ENCODE measurements around the gene DZIP1L.
A peak's percentile ranks its signal among the peaks of the same experiment; 100 is the strongest.
"Not testable (repeated sequence)": the region's sequence is repeated elsewhere in the genome, so short reads cannot be mapped to it uniquely, and the experiment has no call there.

Gene DZIP1L

GRCh38 chr3:138125548-138126221 is 10.3 kb upstream of the DZIP1L start:
- peaks cover 2% of the 10 kb centered on the region for H3K27me3 Mint-ChIP-seq
- no peaks in the 10 kb centered on the region for H3K36me3 Mint-ChIP-seq
- H3K27ac Mint-ChIP-seq = no peak overlapping the region
- H3K4me1 Mint-ChIP-seq (ENCODE audit: low read depth) = no peaks in the 10 kb centered on the region
- no peaks in the 10 kb centered on the region for H3K9me3 Mint-ChIP-seq (ENCODE audit: low read depth)
- H3K4me3 Mint-ChIP-seq = no peak overlapping the region

- no peak overlapping the region for H3K27ac Mint-ChIP-seq
- no peaks in the 10 kb centered on the region for H3K4me1 Mint-ChIP-seq (ENCODE audit: low read depth)
- H3K27me3 Mint-ChIP-seq = peaks cover 2% of the 10 kb centered on the region
- no peaks in the 10 kb centered on the region for H3K9me3 Mint-ChIP-seq (ENCODE audit: low read depth)
- no peak overlapping the region for H3K4me3 Mint-ChIP-seq
- H3K36me3 Mint-ChIP-seq = no peaks in the 10 kb centered on the region
These were observed 9.4 kb upstream of the DZIP1L start for GRCh38 chr3:138124706-138125355.

GRCh38 chr3:138124188-138124587 is 8.8 kb upstream of the DZIP1L start:
- Mint-ChIP-seq H3K27me3 (peaks cover 2% of the 10 kb centered on the region), H3K36me3 (no peaks in the 10 kb centered on the region), H3K9me3 (ENCODE audit: low read depth) (no peaks in the 10 kb centered on the region), H3K4me1 (ENCODE audit: low read depth) (no peaks in the 10 kb centered on the region), H3K4me3 (no peak overlapping the region), H3K27ac (no peak overlapping the region)

DNA sequence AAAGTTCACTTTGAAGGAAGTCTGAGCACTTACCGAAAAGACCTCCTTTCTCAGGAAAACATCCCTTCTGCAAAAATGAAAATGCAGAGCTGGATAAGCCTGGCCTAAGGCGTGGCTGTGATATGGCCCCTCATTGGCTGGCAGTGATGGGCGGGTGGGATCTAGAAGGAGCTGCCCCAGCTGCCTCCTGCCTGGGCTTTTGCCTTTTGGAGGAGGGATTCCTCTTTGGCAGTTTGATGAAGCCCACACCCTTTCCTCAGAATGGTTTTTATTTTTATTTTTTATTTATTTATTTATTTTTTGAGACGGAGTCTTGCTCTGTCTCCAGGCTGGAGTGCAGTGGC is 4.0 kb upstream of the DZIP1L start:
- no peaks in the 10 kb centered on the region for H3K9me3 Mint-ChIP-seq (ENCODE audit: low read depth)
- peaks cover 2% of the 10 kb centered on the region for H3K36me3 Mint-ChIP-seq
- peaks cover 14% of the 10 kb centered on the region for H3K27me3 Mint-ChIP-seq
- peaks cover 7% of the 10 kb centered on the region for H3K4me1 Mint-ChIP-seq (ENCODE audit: low read depth)
- no peak overlapping the region for H3K4me3 Mint-ChIP-seq
- no peak overlapping the region for H3K27ac Mint-ChIP-seq

GRCh38 chr3:138118612-138119422 is 3.4 kb upstream of the DZIP1L start:
- Mint-ChIP-seq H3K27ac (no peak overlapping the region), H3K4me3 (no peak overlapping the region), H3K4me1 (ENCODE audit: low read depth) (peaks cover 7% of the 10 kb centered on the region), H3K36me3 (peaks cover 2% of the 10 kb centered on the region), H3K27me3 (peaks cover 14% of the 10 kb centered on the region), H3K9me3 (ENCODE audit: low read depth) (no peaks in the 10 kb centered on the region)

DNA sequence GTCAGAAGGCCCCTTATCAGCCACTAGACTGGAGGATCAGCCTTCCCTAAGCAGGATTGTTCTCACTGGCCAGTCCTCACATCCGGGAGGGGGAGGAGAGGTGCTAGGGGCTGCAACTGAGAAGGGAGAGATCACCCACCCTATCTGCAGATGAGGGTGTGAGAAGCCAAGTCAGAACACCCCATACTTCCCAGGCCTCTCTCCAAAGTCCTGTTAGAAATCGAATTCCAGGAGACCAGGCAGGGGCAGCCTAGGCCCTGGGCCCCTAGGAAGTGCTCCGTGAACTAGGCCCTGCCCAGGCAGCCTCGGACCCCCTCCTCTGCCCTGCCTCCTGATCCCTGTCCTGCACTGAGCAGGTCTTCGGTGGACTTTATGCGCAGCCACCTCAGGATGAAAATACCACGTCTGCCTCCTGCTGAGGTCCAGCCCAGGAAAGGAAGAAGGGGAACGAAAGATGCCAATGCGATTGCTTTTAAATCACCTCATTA is 933 bp downstream of the DZIP1L start:
- Mint-ChIP-seq H3K36me3 (peaks cover 2% of the 10 kb centered on the region), H3K27ac (no peak overlapping the region), H3K4me1 (ENCODE audit: low read depth) (peaks cover 7% of the 10 kb centered on the region), H3K9me3 (ENCODE audit: low read depth) (no peaks in the 10 kb centered on the region), H3K27me3 (peaks cover 23% of the 10 kb centered on the region), H3K4me3 (peak overlapping the region; percentile 83)

GRCh38 chr3:138113326-138113725 is 2.1 kb downstream of the DZIP1L start:
- peaks cover 20% of the 10 kb centered on the region for H3K27me3 Mint-ChIP-seq
- H3K36me3 Mint-ChIP-seq = peaks cover 2% of the 10 kb centered on the region
- no peak overlapping the region for H3K4me3 Mint-ChIP-seq
- no peaks in the 10 kb centered on the region for H3K9me3 Mint-ChIP-seq (ENCODE audit: low read depth)
- peaks cover 7% of the 10 kb centered on the region for H3K4me1 Mint-ChIP-seq (ENCODE audit: low read depth)
- H3K27ac Mint-ChIP-seq = no peak overlapping the region

- Mint-ChIP-seq H3K27me3 (peaks cover 19% of the 10 kb centered on the region), H3K36me3 (peaks cover 2% of the 10 kb centered on the region), H3K4me1 (ENCODE audit: low read depth) (peaks cover 7% of the 10 kb centered on the region), H3K4me3 (no peak overlapping the region), H3K27ac (no peak overlapping the region), H3K9me3 (ENCODE audit: low read depth) (no peaks in the 10 kb centered on the region)
These were observed 3.0 kb downstream of the DZIP1L start for GRCh38 chr3:138112362-138112761.

DNA sequence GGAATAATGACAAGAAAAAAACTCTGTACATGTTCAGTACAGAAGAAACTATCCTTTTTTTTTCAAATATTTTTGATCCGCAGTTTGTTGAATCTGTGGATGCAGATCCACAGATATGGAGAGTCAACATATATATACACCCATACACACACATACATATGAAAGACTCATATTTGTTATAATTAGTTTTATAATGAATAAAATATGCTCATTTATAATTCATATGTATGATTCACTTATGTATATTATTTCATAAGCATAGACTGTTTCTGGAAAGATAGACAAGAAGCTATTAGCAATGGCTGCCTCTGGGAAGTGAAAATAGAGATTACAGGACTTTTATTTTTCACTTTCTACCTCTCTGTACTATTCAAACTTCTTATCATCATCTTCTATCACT is 9.8 kb downstream of the DZIP1L start:
- H3K27ac Mint-ChIP-seq = no peak overlapping the region
- H3K36me3 Mint-ChIP-seq = no peaks in the 10 kb centered on the region
- no peaks in the 10 kb centered on the region for H3K9me3 Mint-ChIP-seq (ENCODE audit: low read depth)
- no peak overlapping the region for H3K4me3 Mint-ChIP-seq
- H3K27me3 Mint-ChIP-seq = no peaks in the 10 kb centered on the region
- H3K4me1 Mint-ChIP-seq (ENCODE audit: low read depth) = no peaks in the 10 kb centered on the region

DNA sequence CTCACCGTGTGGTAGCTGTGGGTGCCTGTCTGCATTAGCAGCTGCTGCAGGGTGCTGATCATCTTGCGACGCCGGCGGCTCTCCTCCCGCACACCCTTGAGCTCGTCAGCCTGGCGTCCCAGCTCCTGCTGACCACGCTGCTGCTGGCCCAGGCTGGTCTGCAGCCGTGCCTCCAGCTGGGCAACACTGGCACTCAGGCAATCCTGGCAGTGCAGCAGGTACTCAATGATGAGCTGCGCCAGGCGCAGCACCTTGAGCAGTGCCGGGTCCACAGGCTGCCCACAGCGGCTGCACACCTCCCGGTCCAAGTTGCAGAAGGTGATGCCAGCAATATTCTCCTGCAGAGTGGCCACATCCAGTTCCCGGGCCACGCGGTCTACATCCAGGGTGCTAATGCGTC is 11.9 kb downstream of the DZIP1L start:
- Mint-ChIP-seq H3K9me3 (ENCODE audit: low read depth) (no peaks in the 10 kb centered on the region), H3K4me1 (ENCODE audit: low read depth) (no peaks in the 10 kb centered on the region), H3K27me3 (no peaks in the 10 kb centered on the region), H3K36me3 (no peaks in the 10 kb centered on the region), H3K4me3 (no peak overlapping the region), H3K27ac (no peak overlapping the region)

DNA sequence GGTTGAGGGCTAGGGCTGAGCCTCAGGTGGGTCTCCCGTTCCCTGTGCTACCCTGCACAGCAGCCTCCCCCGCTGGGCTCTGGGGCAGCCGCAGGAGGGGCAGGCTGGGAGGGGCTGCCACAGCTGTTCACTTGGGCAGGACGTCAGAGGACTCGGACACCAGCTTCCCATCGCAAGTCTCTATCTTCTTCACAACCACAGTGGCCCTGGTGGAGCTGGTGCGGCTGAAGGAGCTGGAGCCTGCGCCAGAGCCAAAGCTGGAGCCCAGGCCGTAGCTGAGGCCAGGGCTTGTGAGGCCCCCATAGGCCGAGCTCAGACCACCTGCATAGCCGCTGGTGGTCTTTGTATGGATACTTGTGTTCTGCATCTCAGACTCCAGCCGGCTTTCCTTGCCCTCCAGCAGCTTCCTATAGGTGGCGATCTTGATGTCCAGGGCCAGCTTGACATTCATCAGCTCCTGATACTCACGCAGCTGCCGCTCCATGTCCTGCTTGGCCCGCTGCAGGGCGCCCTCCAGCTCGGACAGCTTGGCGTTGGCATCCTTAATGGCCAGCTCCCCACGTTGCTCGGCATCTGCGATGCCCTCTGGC is 14.0 kb downstream of the DZIP1L start:
- not testable (repeated sequence) for H3K27ac Mint-ChIP-seq; H3K4me3 Mint-ChIP-seq; H3K4me1 Mint-ChIP-seq (ENCODE audit: low read depth); H3K27me3 Mint-ChIP-seq; H3K36me3 Mint-ChIP-seq; H3K9me3 Mint-ChIP-seq (ENCODE audit: low read depth)

- H3K27ac Mint-ChIP-seq = no peak overlapping the region
- no peaks in the 10 kb centered on the region for H3K4me1 Mint-ChIP-seq (ENCODE audit: low read depth)
- H3K36me3 Mint-ChIP-seq = no peaks in the 10 kb centered on the region
- no peak overlapping the region for H3K4me3 Mint-ChIP-seq
- no peaks in the 10 kb centered on the region for H3K9me3 Mint-ChIP-seq (ENCODE audit: low read depth)
- peaks cover 1% of the 10 kb centered on the region for H3K27me3 Mint-ChIP-seq
These were observed 16.0 kb downstream of the DZIP1L start for GRCh38 chr3:138099417-138099816.

DNA sequence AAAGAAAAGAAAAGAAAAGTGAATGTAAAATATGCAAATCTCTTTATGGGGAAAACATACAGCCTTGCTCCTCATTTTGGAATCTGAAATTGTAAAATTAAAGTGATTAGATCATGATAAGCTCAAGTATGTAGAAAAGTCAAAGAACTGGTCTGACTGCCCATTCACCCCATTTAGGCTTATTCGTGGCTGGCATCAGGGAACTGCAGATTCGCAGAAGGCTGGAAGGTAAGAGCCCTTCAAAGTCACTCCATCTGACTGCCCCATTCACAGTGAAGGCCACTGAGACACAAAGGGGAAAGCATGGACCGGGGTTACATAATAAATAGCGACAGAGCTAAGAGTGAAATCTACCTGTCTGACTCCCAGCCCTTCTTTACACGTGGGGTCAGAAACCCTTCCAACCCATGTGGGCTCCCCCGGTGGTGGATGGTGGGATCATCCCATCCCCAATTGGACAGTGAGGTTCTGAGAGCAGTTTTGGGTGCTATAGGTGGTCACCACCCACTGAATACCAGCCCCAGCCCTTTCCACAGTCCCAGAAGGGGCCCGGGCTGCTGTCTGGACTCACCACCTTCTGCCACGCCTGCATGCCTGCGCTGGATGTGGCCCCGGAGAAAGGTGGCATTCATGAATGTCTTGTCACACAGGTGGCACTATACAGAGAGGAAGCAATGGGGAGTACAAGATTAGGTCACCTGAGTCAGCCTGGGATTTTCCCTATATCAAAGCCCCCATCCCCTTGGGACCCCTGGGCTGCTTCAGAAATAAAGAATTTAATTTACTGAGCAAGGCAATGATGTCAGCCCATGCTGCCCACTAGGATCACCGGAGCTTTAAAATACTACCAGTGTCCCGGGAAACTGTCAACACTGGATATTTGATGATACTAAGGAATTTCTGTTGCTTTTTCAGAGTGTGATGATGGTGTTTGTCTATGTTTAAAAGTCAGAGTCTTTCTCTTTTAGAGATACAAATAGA is 17.9 kb downstream of the DZIP1L start:
- Mint-ChIP-seq H3K4me1 (ENCODE audit: low read depth) (no peaks in the 10 kb centered on the region), H3K27me3 (peaks cover 1% of the 10 kb centered on the region), H3K36me3 (no peaks in the 10 kb centered on the region), H3K9me3 (ENCODE audit: low read depth) (no peaks in the 10 kb centered on the region), H3K4me3 (no peak overlapping the region), H3K27ac (no peak overlapping the region)

- Mint-ChIP-seq H3K36me3 (no peaks in the 10 kb centered on the region), H3K4me3 (no peak overlapping the region), H3K27me3 (peaks cover 1% of the 10 kb centered on the region), H3K9me3 (ENCODE audit: low read depth) (no peaks in the 10 kb centered on the region), H3K27ac (no peak overlapping the region), H3K4me1 (ENCODE audit: low read depth) (no peaks in the 10 kb centered on the region)
These were observed 21.7 kb downstream of the DZIP1L start for GRCh38 chr3:138093721-138094120.

Measured in activated naive CD8-positive, alpha-beta T cell (primary cell).